ENCODE data around the gene CHCHD2. TPM values are rescaled to one million over a fixed set of nuclear protein-coding genes. Genes with fewer than 3 reads are reported as not detected.
A peak's percentile ranks its signal among the peaks of the same experiment; 100 is the strongest.

CHCHD2 gene
- total and polyA plus RNA-seq, 2 of the 13 experiments (the other 11 are each of a cell fraction or from before 2014, with no cell fraction given) = 330 to 572 TPM

- peak; percentile 82 for TF ChIP-seq ZNF687 (CRISPR knock-in tag; IDR thresholded peaks at IDR 0.05)
- no peak for TF ChIP-seq LCORL (IDR thresholded peaks at IDR 0.05)
- peak; percentile 54 for TF ChIP-seq LCORL (CRISPR knock-in tag; IDR thresholded peaks at IDR 0.05)
- TF ChIP-seq SATB2 (CRISPR knock-in tag; IDR thresholded peaks at IDR 0.05) = no peak
- no peak for TF ChIP-seq PAF1 (CRISPR knock-in tag; IDR thresholded peaks at IDR 0.05)
- no peak for TF ChIP-seq NR2F1 (CRISPR knock-in tag; IDR thresholded peaks at IDR 0.05)
- no peak for TF ChIP-seq TRIM22 (IDR thresholded peaks at IDR 0.05)
- peak; percentile 30; the same call in 1 of the 2 replicates for TF ChIP-seq ZNF710 (CRISPR knock-in tag; IDR thresholded peaks at IDR 0.05; ENCODE audit: borderline replicate concordance)
- TF ChIP-seq HOXA9 (CRISPR knock-in tag; IDR thresholded peaks at IDR 0.05; ENCODE audit: borderline replicate concordance) = no peak
- TF ChIP-seq RAD51 (IDR thresholded peaks at IDR 0.05; ENCODE audit: borderline replicate concordance) = no peak
- TF ChIP-seq HNRNPLL (IDR thresholded peaks at IDR 0.05; ENCODE audit: low read depth, low read length, poor library complexity, severe bottlenecking) = no peak
- TF ChIP-seq ZBTB38 (CRISPR knock-in tag; IDR thresholded peaks at IDR 0.05) = peak; percentile 50; the same call in 1 of the 2 replicates
- no peak for TF ChIP-seq TBX2 (CRISPR knock-in tag; IDR thresholded peaks at IDR 0.05; ENCODE audit: borderline replicate concordance)
- no peak for TF ChIP-seq NRL (CRISPR knock-in tag; IDR thresholded peaks at IDR 0.05; ENCODE audit: borderline replicate concordance)
- no peak for TF ChIP-seq IKZF5 (CRISPR knock-in tag; IDR thresholded peaks at IDR 0.05)
- TF ChIP-seq PAWR (CRISPR knock-in tag; IDR thresholded peaks at IDR 0.05; ENCODE audit: borderline replicate concordance) = no peak
- no peak for TF ChIP-seq ISL2 (CRISPR knock-in tag; IDR thresholded peaks at IDR 0.05)
- 0 out of 2 replicates have a peak, but pooled peaks have one; percentile 14 for TF ChIP-seq FOSL2 (CRISPR knock-in tag; IDR thresholded peaks at IDR 0.05)
Observed at GRCh38 chr7:56079450-56080185, 26.7 kb downstream of the CHCHD2 start (continued).

Data from HepG2 (cell line).